Measurements from ENCODE around the gene ENTPD8. TPM values are rescaled to one million over a fixed set of nuclear protein-coding genes. Genes with fewer than 3 reads are reported as not detected.

Gene ENTPD8
- total and polyA plus RNA-seq, 10 of the 15 experiments (the other 5 are each of a cell fraction or from before 2014, with no cell fraction given): not detected

GRCh38 chr9:137458194-137459151 lies 17.3 kb upstream of the ENTPD8 start (continued):
- TF ChIP-seq ETV6 (conservative IDR thresholded peaks at IDR 0.05 in 1 of 2, IDR thresholded peaks at IDR 0.05 in 1 of 2; ENCODE audit: borderline replicate concordance in 1 of 2, low read depth in 1 of 2) (no peak), NFYA (IDR thresholded peaks at IDR 0.05; ENCODE audit: borderline replicate concordance, low read depth, low read length) (no peak), MEF2B (IDR thresholded peaks at IDR 0.05; ENCODE audit: partially characterized antibody, poor library complexity, severe bottlenecking) (no peak), DPF2 (IDR thresholded peaks at IDR 0.05) (0 out of 2 replicates have a peak, but pooled peaks have one; percentile 26), E2F8 (IDR thresholded peaks at IDR 0.05; ENCODE audit: low read depth, partially characterized antibody) (no peak), CBX3 (IDR thresholded peaks at IDR 0.05; ENCODE audit: borderline replicate concordance, low read depth) (no peak), HDAC2 (IDR thresholded peaks at IDR 0.05) (no peak), RB1 (IDR thresholded peaks at IDR 0.05; ENCODE audit: borderline replicate concordance) (no peak), CBX5 (IDR thresholded peaks at IDR 0.05; ENCODE audit: low read depth) (no peak), CTCF (IDR thresholded peaks at IDR 0.05 in 2 of 3, conservative IDR thresholded peaks at IDR 0.05 in 1 of 3; ENCODE audit: control insufficient read depth in 2 of 3, extremely low read depth in 1 of 3, insufficient read depth in 1 of 3, low read depth in 3 of 3, low read length in 3 of 3) (no peak), IKZF1 (conservative IDR thresholded peaks at IDR 0.05) (no peak), GABPA (IDR thresholded peaks at IDR 0.05; ENCODE audit: low read depth) (no peak)
